ENCODE data around the gene DSCAML1. TPM values are rescaled to one million over a fixed set of nuclear protein-coding genes. Genes with fewer than 3 reads are reported as not detected.
A peak's percentile ranks its signal among the peaks of the same experiment; 100 is the strongest.

The DSCAML1 gene
- total RNA-seq, 4 donors from 2014 or later: 0.29 to 29.1 (median 3.4) TPM

- Histone ChIP-seq H3K4me3 (no peak overlapping the region), H3K4me1 (peaks cover 0 to 5% of the 10 kb centered on the region in 2 donors), H3K27me3 (no peaks in the 10 kb centered on the region), H3K36me3 (no peaks in the 10 kb centered on the region), H3K9me3 (no peaks in the 10 kb centered on the region), H3K27ac (no peak overlapping the region)
- no peak for TF ChIP-seq POLR2A (IDR thresholded peaks at IDR 0.05)
- TF ChIP-seq, protein P1, sequence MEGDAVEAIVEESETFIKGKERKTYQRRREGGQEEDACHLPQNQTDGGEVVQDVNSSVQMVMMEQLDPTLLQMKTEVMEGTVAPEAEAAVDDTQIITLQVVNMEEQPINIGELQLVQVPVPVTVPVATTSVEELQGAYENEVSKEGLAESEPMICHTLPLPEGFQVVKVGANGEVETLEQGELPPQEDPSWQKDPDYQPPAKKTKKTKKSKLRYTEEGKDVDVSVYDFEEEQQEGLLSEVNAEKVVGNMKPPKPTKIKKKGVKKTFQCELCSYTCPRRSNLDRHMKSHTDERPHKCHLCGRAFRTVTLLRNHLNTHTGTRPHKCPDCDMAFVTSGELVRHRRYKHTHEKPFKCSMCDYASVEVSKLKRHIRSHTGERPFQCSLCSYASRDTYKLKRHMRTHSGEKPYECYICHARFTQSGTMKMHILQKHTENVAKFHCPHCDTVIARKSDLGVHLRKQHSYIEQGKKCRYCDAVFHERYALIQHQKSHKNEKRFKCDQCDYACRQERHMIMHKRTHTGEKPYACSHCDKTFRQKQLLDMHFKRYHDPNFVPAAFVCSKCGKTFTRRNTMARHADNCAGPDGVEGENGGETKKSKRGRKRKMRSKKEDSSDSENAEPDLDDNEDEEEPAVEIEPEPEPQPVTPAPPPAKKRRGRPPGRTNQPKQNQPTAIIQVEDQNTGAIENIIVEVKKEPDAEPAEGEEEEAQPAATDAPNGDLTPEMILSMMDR (IDR thresholded peaks at IDR 0.05): no peak
- intact Hi-C loops (cut with DNase I; ENCODE audit: low total_unique reads): no loop called here
- no peak for DNase-seq
These were observed 127.4 kb downstream of the DSCAML1 start for GRCh38 chr11:117669616-117670015.

DNA sequence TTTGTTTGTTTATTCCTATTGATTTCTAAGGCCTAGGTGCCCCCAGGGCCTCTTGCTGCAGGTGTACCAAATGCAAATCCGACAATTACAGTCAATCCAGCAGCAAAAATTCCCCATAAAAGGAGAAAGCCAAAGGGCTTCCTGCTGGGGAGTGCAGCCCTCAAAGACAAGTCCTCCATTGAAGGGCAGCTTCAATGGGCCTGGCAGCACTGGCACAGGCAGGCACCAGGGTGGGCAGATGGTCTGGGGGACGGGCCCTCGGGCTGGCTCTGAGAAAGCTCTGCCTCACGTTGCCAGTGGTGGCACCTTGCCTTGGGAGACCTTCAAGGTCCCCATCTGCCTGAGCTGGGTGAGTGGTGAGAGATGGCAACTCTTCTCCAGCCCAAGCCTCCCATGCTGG, 128.0 kb downstream of the DSCAML1 start:
- Histone ChIP-seq H3K9me3 (no peaks in the 10 kb centered on the region), H3K4me1 (peaks cover 0 to 11% of the 10 kb centered on the region in 2 donors), H3K27me3 (no peaks in the 10 kb centered on the region), H3K27ac (no peak overlapping the region), H3K36me3 (no peaks in the 10 kb centered on the region), H3K4me3 (no peak overlapping the region)
- intact Hi-C loops (cut with DNase I; ENCODE audit: low total_unique reads): no loop called here
- TF ChIP-seq, protein P1 (IDR thresholded peaks at IDR 0.05): no peak
- no peak for TF ChIP-seq POLR2A (IDR thresholded peaks at IDR 0.05)
- no peak for DNase-seq

- TF ChIP-seq, protein P1 (IDR thresholded peaks at IDR 0.05): no peak
- TF ChIP-seq POLR2A (IDR thresholded peaks at IDR 0.05): no peak
- H3K27me3 ChIP-seq: no peaks in the 10 kb centered on the region
- no peak overlapping the region for H3K4me3 ChIP-seq
- intact Hi-C loops (cut with DNase I; ENCODE audit: low total_unique reads): no loop called here
- H3K36me3 ChIP-seq: no peaks in the 10 kb centered on the region
- DNase-seq: no peak
- peaks cover 0 to 18% of the 10 kb centered on the region in 2 donors for H3K4me1 ChIP-seq
- no peak overlapping the region for H3K27ac ChIP-seq
- H3K9me3 ChIP-seq: no peaks in the 10 kb centered on the region
These were observed 128.7 kb downstream of the DSCAML1 start for GRCh38 chr11:117668321-117668751.

DNA sequence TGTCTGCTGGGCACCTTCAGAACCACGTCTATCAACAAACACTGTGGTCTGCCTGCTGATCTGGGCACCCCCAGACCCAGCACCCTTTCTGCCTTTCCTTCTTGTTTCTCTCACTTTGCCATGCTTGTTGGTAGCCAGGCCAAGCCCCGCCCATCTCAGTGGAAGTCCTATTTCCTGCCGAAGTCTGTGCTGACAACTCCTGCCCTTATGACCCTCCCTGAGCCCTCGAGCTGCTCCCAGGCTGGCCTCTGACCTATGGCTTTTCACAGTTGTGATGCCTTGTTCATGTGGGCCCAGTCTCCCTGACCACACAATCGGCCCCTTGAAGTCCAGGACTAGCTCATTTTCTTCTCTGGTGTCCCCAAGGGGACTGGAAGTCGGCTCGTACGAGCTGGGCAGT, 132.1 kb downstream of the DSCAML1 start:
- H3K27ac ChIP-seq: peak overlapping the region in 1 of 2 donors; percentile 24
- H3K27me3 ChIP-seq: no peaks in the 10 kb centered on the region
- H3K4me3 ChIP-seq: no peak overlapping the region
- DNase-seq: no peak
- intact Hi-C loops (cut with DNase I; ENCODE audit: low total_unique reads): no loop called here
- H3K9me3 ChIP-seq: no peaks in the 10 kb centered on the region
- peaks cover 0 to 21% of the 10 kb centered on the region in 2 donors for H3K4me1 ChIP-seq
- H3K36me3 ChIP-seq: no peaks in the 10 kb centered on the region
- TF ChIP-seq, protein P1 (IDR thresholded peaks at IDR 0.05): no peak

GRCh38 chr11:117663821-117664220, 133.2 kb downstream of the DSCAML1 start:
- H3K9me3 ChIP-seq: no peaks in the 10 kb centered on the region
- peaks cover 0 to 21% of the 10 kb centered on the region in 2 donors for H3K4me1 ChIP-seq
- intact Hi-C loops (cut with DNase I; ENCODE audit: low total_unique reads): no loop called here
- peak; percentile 36 to 48 for DNase-seq
- no peak overlapping the region for H3K4me3 ChIP-seq
- no peaks in the 10 kb centered on the region for H3K27me3 ChIP-seq
- TF ChIP-seq POLR2A (IDR thresholded peaks at IDR 0.05): no peak
- peak overlapping the region; percentile 55 to 58 for H3K27ac ChIP-seq
- H3K36me3 ChIP-seq: no peaks in the 10 kb centered on the region

DNA sequence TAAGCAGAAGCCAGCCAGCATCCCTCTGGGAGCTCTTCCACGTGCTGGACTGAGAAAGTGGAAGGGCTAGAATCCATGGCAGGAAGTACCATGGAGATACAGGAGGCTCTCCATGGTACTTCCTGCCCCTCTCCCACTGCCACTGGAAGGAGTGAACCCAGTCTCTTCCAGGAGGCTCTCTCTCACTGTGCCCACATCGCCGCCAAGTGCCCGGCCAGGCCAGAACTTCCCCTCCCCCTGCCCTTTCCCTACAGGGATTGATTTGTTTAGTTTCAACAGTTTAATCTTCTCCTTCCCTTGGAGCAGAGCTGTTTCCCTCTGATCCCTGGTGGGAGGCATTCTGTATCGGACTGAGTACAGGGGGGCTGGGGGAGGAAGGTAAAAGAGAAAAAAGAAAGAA, 133.6 kb downstream of the DSCAML1 start:
- H3K4me3 ChIP-seq: no peak overlapping the region
- H3K36me3 ChIP-seq: no peaks in the 10 kb centered on the region
- peak overlapping the region; percentile 55 to 58 for H3K27ac ChIP-seq
- H3K4me1 ChIP-seq: peaks cover 0 to 21% of the 10 kb centered on the region in 2 donors
- no peaks in the 10 kb centered on the region for H3K9me3 ChIP-seq
- H3K27me3 ChIP-seq: no peaks in the 10 kb centered on the region
- intact Hi-C loops (cut with DNase I; ENCODE audit: low total_unique reads): no loop called here
- TF ChIP-seq, protein P1 (IDR thresholded peaks at IDR 0.05): no peak
- TF ChIP-seq POLR2A (IDR thresholded peaks at IDR 0.05): no peak
- DNase-seq: peak in 1 of 2 donors; percentile 20

Data from uterus (tissue), 4 donors.